HG02642 (cell line): Measurements from ENCODE around the gene CSNK1G2.

ENCODE experiments used
- ATAC-seq: cut with Tn5 transposase; IDR thresholded peaks from one replicate; pipeline ENCODE4 v1.9.1; 2021; ENCODE audit warnings: mild to moderate bottlenecking; ENCODE audit not compliant: unreplicated experiment, poor library complexity

The CSNK1G2 gene

DNA sequence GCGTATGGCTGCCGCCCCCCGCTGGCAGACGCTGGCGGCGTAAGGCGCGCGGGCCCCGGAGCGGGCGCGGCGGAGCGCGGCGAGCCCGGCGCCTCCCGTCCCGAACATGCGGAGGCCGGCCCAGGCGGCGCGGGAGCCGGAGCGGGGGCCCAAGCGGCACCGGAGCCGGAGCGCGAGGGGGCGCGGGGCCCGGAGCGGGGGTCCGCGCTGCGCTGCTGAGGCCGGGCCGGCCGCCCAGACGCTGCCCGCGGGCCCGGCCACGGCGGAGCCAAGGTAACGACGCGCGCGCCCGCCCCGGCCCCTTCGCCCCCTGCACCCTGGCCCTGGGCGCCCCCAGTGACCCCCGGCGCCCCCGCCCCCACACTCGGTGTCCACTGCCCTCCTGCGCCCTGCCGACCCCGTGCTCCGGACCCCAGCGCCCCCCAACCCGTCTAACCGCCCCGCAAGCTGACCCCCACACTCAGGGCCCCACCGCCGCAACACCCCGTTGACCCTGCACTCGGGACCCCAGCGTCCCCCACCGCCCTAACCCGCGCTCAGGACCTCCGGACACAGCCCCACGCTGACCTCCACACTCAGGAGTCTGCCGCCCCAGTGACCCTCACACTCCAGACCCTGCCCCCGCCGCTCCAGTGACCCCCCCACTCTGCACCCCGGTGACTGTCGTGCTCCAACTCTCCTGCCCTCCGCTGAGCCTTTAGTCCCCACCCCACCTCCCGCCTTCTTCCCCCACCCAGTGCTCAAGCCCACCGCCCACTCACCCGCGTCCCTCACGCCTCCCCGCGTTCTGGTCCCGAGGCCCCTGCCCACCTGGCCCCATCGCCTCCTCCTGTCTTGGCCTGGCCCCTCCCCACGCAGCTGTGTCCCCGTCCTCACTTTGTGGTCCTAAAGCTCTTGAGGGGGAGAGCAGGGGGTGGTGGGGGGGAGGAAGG is at the start of gene CSNK1G2:
CSNK1G2 (plus strand) TSS at position 27 of the 932 bp plus-strand sequence. CDS start 28,601 bp downstream, outside the sequence.
- no peak for ATAC-seq

DNA sequence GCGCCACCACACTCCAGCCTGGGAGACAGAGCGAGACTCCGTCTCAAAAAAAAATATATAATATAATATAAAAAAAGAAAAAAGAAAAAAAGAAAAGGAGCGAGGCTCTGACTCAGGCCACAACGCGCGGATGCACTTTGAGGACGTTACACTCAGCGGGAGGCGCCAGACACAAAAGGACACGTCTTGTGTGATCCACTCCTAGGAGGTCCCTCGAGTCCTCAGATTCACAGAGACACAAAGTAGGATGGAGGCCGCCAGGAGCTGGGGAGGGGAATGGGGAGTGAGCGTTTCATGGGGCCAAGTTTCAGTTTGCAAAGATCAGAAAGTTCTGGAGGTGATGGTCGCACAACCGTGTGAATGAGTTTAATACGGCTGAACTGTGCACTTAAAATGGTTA is 47.2 kb upstream of the CSNK1G2 start:
- no peak for ATAC-seq

DNA sequence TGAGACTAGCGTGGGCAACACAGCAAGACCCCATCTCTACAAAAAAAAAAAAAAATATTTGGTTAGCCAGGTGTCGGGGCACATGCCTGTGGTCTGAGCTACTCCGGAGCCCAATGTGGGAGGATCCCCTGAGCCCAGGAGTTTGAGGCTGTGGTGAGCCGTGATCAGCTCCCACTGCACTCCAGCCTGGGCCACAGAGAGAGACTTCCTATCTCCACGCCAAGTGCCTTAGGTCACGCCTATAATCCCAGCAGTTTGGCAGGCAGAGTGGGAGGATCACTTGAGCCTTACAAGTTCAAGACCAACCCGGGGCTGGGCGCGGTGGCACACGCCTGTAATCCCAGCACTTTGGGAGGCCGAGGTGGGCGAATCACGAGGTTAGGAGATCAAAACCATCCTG is 44.5 kb upstream of the CSNK1G2 start:
- no peak for ATAC-seq

DNA sequence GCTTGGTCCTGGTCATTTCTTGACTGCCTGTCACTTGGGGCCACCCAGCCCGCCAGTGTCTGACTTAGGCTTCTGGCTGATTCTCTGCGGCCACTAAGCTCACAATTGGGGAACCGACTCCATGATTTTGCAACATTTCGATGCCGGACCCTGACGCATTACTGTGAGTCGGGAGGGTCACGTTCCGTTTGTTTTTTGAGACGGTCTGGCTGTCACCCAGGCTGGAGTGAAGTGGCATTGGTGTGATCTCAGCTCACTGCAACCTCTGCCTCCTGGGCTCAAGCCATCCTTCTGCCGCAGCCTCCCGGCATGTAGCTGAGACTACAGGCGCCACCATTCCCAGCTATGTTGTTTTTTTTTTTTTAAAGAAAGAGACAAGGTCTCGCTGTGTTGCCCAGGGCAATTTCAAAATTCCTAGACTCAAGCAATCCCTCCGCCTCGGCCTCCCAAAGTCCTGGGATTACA is 39.0 kb upstream of the CSNK1G2 start:
- no peak for ATAC-seq

DNA sequence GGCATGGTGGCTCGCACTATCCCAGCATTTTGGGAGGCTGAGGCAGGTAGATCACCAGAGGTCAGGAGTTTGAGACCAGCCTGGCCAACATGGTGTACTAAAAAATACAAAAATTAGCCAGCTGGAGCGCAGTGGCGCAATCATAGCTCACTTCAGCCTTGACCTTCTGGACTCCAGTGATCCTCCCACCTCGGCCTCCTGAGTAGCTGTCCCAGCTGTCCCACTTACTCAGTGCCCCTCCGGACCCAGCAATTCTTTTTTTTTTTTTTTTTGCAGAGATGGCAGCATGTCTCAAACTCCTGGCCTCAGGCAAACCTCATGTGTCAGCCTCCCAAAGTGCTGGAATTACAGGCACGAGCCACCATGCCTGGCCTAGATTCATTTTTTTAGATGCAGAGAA is 38.0 kb upstream of the CSNK1G2 start:
- no peak for ATAC-seq

DNA sequence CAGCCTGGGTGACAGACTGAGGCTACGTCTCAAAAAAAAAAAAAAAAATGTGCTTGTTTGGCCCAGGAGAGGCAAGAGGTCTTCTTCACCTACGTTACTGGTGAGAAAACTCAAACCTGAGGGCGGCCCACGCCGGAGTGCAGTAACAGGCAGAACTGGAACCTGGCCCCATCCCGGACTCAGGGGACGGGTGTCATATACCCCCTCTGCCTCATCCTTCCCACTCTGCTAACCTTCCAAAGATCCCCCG is 36.2 kb upstream of the CSNK1G2 start:
- no peak for ATAC-seq

DNA sequence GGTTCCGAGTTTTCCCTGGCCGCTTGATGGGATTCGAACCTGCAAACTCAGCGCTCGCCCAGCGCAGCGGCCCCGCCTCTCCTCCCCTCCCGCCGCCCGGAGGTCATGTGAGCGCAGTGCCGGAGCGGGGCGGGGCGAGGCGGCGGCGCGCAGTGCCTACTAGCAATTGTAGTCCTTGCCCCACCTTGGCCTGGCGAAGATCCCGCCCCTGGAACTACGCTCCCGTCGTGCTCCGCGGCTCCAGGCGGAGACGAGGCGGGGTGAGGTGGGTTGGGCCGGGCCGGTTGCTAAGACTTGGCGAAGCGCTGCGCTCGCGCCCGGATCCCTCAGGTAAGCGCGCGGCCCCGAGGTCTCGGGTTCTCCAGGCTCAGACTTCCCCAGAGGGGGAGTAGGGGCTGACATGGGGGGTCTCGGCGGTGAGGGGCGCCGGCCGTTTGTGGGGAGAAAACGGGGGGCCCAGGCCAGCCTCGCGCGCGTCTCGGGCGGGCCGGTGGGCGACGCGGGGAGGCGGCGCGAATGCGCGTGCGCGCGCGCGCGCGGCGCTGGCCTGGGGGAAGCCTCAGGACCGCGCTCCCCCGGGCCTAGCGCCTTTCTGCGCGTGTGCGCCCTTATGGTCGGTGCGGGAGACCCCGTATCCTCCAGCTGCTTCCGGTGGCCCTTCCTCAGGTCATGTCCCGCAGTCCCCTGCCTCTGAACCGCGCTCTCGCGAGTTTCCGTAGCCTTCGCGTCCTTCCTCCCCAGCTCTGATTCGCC is 35.7 kb upstream of the CSNK1G2 start, which contains the start of the genes ADAT3 and SCAMP4:
ADAT3 (plus strand) TSS at position 290 of the 753 bp plus-strand sequence. CDS start 6,649 bp downstream, outside the sequence.
SCAMP4 (plus strand) TSS at position 290 of the 753 bp plus-strand sequence. CDS start 9,621 bp downstream, outside the sequence.
- peak; percentile 84 for ATAC-seq

DNA sequence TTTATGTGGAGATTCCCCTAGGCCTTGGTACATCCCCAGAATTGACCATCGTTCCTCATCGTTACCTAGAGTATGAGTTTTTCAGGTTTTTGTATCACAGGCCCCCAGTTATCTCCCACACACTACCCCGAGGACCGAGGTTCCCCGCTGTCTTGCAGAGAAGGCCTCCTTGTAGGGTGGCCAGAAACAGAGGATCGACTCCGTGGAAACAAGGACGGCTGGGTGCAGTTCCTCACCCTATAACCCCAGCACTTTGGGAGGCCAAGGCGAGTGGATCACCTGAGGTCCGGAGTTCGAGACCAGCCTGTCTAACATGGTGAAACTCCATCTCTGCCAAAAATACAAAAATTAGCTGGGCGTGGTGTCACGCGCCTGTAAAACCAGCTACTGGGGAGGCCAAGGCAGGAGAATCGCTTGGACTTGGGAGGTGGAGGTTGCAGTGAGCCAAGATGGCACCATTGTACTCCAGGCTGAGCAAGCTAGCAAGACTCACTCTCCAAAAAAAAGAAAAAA is 35.1 kb upstream of the CSNK1G2 start:
- no peak for ATAC-seq

DNA sequence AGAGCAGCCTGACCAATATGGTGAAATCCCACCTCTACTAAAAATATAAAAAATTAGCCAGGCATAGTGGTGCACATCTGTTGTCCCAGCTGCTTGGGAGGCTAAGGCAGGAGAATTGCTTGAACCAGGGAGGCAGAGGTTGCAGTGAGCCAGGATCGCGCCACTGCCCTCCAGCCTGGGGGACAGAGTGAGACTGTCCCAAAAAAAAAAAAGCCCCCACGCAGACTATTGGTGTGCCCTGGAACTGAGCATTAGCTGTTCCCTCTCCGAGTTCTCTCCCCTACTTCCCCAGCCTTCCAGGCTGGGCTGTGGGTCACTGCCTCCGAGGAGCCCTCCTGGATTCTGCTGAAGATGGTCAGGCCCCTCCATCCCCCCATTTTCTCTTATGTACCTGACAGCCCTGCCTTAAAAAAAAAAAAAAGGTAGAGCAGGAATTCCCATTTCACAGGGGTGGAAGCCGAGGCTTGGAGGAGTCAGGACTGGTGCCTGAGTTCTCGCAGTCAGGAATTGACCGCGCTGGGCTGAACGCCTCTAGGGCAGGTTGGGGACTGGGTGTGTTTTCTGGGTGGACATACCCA is 33.9 kb upstream of the CSNK1G2 start:
- no peak for ATAC-seq

DNA sequence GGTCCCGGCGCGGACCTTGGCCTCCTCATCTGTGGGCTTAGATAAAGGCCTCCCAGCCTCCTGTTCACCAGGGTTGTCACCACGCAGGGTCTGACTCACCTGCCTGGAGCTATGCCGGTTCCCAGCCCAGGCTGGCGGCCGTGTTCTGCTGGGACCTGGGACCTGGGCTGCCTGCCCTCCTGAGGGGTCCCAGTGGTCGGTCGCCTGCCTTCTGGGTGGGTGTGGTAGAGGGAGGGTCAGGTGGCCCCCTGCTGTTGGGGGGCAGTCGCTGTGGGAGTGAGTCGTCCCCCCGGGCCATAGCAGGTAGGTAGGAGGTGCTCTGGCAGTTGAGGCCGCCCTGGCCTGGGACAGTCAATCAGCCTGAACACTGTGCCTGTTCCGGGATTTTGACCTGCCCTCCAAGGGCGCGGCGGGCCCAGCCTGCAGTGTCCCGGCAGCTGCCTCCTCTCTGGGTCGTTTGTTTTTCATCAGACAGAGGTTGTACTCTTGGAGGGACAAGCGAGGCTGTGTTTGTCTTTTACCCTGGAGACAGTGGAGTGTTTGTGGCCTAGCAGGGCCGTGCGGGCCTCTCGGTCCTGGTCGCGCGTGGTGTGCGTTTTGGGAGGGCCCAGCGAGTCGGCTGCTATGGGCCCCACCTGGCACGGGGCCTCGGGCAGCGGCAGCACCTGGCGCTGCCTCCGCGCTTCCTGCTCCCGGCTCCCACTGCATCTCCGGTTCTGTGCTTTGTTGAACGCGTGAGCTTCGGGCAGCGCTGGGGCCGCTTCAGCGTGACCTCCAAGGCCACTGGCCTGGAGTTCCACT is 33.2 kb upstream of the CSNK1G2 start:
- no peak for ATAC-seq

DNA sequence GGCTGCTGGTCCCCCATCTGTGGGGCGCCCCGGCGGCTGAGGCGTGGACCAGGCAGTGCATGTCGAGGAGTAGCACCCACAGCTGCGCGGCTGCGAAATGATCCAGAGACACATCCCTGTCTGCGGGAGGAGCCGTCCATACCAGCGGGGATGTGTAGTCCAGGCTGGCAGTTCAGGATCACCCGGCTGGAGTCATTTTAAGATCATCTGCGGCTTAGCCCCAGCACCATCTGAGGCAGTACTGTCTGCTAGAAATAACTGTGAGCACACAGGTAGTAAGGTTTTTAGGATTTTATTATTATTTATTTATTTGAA is 32.7 kb upstream of the CSNK1G2 start:
- ATAC-seq: no peak

DNA sequence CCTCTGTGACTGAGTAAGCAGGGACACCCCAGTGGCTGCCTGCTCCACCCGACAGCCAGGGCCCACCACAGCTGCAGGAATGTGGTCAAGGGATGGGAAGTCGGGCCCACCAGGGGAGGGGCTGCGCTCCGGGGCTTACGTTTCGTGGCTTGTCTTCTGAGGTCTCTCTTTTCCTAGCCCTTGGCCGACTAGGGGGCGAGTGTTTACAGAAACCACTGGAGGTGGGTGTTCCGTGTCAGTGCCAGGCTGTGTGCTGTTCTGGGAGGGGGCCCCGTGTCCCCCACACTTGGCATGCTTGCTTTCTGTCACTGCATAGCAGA is 31.3 kb upstream of the CSNK1G2 start:
- ATAC-seq: no peak

DNA sequence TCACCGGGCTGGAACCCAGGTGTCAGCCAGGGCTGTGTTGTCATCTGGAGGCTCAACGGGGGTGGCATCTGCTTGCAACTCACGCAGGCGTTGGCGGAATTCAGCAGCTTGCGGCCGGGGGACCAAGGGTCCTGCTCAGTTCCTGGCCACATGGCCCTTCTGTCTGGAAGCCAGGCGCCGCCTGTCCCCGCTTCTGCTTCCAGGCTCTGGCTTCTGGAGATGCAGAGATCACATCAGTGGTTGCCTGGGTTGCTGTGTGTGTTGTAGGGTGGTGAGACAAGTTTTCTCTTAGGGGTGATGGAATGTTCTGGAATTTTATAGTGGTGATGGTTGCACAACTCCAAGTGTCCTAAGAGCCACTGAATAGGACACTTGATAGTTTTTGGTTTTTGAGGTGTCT is 30.8 kb upstream of the CSNK1G2 start:
- no peak for ATAC-seq

DNA sequence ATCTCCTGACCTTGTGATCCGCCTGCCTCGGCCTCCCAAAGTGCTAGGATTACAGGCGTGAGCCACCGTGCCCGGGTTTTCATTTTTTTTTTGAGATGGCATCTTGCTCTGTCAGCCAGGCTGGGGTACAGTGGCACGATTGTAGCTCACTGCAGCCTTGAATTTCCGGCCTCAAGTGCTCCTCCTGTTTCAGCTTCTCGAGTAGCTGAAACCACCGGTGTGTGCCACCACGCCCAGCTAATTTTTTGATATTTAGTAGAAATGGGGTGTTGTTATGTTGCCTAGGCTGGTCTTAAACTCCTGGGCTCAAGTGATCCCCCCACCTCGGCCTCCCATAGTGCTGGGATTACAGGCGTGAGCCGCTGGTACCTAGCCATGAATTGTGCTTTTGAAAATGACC is 29.9 kb upstream of the CSNK1G2 start:
- no peak for ATAC-seq

DNA sequence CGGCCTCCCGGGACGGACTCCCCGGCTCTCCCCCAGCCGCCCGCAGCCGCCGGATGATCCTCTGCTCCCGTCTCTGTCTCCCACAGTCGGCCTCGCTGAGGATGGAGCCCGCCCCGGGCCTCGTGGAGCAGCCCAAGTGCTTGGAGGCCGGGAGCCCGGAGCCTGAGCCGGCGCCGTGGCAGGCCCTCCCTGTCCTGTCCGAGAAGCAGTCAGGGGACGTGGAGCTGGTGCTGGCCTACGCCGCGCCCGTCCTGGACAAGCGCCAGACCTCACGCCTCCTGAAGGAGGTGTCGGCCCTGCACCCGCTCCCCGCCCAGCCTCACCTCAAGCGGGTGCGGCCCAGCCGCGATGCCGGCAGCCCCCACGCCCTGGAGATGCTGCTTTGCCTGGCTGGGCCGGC is 29.0 kb upstream of the CSNK1G2 start:
- ATAC-seq: no peak

DNA sequence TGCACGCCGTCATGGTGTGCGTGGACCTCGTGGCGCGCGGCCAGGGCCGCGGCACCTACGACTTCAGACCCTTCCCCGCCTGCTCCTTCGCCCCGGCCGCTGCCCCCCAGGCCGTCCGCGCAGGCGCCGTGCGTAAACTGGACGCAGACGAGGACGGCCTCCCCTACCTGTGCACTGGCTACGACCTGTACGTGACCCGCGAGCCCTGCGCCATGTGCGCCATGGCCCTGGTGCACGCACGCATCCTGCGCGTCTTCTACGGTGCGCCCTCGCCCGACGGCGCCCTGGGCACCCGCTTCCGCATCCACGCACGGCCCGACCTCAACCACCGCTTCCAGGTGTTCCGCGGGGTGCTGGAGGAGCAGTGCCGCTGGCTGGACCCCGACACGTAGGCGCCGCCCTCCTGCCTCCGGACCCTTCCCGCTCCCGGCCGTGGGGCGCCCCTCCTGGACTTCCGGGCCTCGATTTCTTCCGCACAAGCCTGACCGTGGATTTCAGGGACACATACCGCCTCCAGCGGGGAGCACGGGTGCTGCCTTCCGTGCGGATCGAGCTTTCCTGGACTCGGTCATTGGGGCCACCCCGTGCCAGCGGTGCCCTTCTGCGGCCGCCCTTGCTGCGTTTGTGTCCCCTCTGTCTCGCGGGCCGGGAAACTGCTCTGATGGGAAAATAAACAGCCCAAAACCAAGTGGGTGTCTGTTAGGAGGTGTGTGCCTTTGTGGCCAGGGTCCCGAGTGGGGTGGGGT is 28.0 kb upstream of the CSNK1G2 start:
- ATAC-seq: no peak

DNA sequence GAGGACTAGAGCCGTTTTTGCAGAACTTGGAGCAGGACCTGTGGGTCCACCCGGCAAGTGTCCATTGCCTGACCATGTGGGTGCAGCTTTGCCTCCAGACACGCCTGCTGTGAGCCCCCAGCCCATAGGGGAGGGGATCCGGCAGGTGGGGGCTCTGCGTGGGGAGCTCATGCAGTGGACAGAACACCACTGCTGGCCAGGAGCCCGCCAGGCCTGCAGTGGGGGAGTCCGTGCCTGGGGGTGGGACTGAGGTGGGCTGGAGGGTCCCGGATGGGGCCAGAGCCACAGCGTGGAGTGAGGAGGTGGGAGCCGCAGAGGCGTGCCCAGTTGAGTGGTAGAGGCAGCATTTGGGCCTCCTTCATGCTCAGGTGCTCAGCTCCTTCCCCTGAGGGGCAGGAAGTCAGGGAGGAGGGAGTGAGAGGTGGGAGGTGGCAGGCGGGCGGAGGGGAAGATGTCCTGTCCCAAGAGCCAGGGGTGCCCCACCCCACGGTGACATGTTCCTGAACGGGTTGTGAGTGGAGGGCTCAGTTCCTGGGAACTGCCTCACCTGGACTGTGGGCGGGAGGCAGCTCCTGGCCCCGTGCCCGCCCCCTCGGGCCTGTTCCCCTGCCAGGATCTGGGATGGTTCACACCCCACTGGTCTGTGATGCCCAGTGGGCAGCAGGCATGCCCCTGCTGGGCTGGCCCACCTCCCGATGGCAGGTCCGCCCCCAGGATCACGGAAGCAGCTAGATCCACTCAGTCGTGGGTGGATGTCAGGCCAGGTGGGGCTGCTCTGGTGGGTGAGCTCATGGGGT is 27.0 kb upstream of the CSNK1G2 start:
- ATAC-seq: no peak

DNA sequence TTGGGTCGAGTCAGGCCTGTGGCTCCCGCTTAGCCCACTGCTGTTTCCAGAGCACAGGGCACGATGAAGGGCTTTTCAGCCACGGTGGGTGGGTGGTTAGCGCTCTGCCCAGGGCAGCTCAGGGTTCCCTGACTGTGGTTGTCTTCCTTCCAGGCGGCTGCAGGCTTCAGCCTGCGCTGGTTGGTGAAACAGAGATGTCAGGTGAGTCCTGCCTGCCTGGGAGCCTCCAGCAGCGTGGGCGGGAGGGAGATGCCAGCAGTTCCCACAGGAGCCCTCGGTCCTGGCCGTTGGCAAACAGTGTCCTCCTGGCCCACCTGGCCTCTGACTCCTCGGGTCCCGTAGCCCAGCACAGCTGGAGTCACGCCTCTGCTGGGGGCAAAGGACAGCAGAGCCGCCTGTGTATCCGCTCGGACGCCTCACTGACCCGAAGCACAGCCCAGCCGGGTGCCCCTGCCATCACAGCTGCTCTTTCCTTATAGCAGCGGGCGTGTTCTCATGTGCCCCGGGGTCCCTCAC is 26.1 kb upstream of the CSNK1G2 start:
- ATAC-seq: no peak

DNA sequence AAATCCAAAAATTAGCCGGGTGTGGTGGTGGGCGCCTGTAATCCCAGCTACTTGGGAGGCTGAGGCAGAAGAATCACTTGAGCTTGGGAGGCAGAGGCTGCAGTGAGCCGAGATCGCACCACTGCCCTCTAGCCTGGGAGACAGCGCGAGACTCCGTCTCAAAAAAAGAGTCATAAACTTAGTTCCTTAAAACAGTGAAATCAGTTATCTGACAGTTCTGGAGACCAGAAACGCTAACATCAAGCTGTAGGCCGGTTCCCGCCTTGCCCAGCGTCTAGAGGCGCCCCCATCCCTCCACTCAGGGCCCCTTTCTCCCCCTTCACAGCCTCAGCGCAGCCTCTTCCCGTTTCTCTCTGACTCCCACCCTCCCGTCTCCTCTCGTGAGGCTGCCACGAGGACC is 23.8 kb upstream of the CSNK1G2 start:
- no peak for ATAC-seq
